ELF-1 (cell line): ENCODE measurements around the gene CDK5R2.

ENCODE experiments used
- DNase-seq: peaks from one replicate; pipeline ENCODE4 v3.0.0-alpha.2; 2016; ENCODE audit warnings: low read depth, low spot score

Gene CDK5R2

GRCh38 chr2:218961651-218962570 lies 2.4 kb downstream of the CDK5R2 start:
- peak; percentile 67 for DNase-seq

GRCh38 chr2:218962859-218963492 lies 3.5 kb downstream of the CDK5R2 start:
- DNase-seq: peak; percentile 99

GRCh38 chr2:218963601-218964000 lies 4.1 kb downstream of the CDK5R2 start:
- DNase-seq: no peak

DNA sequence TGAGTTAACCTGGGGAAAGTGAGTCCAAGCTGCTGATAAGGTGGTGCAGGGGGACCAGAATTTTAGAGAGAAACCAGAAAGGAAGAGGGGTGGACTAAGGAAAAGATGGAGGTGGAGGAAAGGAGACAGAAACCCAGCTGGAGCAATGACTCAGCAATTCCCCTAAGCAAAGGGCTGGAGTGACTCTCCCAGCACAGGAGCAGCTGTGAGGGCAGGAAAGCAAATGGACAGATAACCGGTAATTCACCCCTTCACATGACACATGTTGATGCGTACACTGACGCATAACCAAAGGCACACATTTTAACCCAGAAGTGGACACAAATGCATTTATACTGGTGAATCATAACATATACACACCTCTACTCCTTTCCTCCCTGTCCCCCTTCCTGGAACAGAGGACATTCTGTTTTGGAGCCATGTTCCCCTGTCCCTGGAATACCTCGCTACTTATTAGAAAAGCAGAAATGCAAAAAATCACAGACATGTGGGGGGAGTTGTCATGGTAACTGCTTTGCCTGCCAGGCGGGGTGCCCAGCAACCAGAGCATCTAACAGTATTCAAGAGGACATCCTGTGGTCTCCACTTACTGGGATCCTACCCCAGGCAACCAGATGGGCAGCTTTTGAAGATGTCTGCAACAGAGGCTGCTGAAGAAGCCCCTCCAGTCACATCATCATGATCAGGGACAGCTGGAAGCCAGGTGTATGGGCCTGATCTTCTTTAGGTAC lies 4.7 kb downstream of the CDK5R2 start:
- peak; percentile 45 for DNase-seq

DNA sequence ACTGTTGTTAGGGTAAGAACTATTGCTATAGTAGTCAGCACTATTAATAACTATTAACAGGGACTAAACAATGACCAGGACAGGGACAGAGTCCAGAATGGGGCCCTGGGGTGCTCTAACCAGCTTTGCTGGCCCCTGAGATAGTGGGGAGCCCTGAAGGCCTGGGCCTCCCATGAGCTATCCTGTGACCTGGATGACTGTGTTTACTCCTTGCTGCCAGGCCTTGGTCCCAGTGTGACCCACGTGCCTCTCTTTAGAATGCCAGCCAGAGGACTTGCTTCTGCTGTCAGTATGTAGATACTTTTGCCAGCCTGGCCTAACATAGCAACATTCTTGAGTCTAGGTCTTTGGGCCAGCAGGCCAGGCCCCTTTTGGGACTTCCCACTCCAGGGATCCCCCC lies 11.4 kb downstream of the CDK5R2 start:
- DNase-seq: no peak

DNA sequence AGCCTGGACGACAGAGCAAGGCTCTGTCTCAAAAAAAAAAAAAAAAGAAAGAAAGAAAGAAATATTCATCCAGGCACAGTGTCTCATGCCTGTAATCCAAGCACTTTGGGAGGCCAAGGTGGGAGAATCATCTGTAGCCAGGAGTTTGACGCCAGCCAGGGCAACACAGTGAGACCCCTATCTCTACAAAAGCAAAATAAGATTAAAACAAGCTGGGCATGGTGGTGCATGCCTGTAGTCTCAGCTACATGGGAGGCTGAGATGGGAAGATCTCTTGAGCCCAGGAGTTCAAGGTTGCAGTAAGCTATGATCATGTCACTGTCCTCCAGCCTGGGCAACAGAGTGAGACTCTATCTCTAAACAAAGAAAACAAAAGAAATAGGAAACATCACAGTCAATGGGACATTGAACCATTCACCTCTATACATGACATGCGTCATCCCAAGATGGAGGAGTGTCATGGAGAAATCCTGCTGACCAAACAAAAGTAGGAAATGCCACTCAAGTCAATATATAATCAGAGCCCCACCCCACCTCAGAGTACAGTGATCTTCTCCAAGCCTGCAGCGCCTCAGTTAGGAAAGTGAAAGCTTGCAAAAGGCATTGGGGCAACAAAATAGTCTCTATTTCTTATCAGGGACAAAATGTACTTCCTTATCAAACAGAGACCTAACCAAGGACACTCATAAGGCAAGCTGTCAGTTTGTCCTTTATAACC lies 15.8 kb downstream of the CDK5R2 start:
- no peak for DNase-seq

DNA sequence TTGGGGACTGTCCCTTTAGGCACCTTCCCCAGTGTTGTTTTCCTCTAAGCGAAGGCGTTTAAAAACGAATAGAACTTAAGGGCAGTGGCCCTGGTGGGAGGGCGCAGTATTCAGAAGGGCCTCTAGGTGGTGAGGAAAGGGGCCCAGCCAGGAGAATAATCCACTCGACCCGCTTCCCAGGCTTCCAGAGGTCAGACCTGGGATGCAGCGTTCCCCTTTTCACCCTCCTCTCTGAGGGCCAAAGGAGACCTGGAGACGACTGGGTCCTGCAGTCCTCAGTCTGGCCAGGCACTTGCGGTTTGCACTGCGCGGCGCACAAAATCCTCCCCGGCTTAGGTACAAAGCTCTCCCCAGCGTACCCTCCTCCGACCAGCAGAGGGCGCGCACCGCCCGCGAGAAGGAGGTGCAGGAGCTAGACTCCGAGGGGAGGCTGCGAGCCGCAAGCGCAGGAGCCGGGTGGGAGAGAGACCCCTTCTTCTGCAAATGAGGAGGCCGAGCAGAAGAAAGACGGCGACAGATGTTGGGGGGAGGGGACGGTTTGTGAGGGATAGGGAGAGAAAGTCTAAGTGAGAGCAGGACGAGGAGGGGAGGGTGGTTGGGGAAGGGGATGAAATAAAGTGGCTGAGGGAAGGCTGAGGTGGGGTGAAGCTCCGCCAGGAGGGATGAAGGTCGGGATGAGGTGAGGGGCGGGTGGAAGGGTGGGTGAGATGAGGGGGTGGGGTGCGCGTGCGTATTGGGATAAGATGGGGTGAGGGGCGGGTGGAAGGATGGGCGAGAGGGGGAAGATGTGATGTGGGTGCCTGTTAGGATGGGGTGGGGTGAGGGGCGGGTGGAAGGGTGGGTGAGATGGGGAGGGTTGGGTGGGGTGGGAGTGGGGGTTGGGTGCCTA lies 20.6 kb downstream of the CDK5R2 start:
- peak; percentile 95 for DNase-seq

DNA sequence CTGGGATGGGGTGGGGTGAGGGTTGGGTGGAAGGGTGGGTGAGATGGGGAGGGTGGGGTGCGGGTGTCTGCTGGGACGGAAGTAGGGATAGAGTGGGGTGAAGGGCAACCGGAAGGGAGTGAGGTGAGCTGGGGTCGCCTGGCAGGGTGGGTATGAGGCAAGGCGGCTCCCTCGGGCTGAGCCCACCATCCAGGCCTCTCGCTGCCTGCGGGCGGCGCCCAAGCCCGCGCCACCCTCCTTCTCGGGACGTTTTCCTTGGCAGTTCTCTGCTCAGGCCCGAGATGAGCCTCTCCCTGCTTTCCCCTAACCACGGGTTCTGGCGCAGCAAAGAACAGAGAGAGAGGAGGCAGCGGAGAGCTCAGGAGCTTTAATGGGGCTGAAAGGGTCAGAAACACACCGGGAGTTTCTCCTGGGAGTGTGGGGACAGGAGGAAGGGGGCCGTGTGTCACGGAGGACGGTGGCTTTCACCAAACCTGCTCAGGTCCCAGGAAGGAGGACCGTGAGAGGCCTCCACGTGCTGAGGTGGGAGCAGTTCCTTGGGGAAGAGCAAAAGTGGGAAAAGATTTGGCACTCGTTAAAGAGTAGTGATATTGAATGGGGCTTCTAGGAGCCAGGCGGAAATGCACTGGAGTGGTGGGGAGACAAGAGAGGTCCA lies 21.4 kb downstream of the CDK5R2 start:
- DNase-seq: no peak

GRCh38 chr2:218981390-218981880 lies 22.0 kb downstream of the CDK5R2 start:
- peak; percentile 52 for DNase-seq

- DNase-seq: peak; percentile 38
These were observed 22.6 kb downstream of the CDK5R2 start for GRCh38 chr2:218981881-218982585.

DNA sequence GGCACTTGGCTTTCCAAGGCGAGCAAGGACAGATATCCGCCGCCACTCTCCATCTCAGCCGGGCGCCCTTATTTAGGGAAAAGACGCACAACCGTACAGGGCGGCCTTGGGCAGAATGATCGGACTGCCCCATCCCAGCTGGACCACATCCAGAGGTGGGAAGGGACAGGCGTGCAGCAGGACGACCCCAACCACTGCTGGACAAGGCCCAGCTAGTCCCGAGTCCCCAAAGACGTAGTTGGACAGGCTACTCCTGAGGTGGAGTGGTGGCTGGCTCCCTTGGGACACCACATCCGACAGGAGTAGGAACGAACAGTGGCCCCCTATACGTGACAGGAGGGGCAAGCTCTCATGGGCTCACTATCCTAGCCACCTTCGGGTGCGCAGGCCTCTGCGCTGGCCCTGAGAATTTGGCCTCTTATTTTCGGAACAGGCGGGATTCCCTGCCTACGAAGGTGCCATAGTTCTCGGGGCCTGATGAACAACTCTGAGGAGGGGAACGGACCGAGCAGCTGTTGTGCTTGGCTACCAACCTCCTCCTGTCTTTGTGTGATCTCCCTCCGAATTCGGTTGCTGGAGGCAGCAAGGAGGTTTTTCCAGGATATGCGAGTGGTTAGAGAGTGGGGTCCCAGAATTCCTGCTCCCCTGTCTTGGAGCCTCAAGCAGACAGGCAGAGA lies 23.3 kb downstream of the CDK5R2 start:
- no peak for DNase-seq

DNA sequence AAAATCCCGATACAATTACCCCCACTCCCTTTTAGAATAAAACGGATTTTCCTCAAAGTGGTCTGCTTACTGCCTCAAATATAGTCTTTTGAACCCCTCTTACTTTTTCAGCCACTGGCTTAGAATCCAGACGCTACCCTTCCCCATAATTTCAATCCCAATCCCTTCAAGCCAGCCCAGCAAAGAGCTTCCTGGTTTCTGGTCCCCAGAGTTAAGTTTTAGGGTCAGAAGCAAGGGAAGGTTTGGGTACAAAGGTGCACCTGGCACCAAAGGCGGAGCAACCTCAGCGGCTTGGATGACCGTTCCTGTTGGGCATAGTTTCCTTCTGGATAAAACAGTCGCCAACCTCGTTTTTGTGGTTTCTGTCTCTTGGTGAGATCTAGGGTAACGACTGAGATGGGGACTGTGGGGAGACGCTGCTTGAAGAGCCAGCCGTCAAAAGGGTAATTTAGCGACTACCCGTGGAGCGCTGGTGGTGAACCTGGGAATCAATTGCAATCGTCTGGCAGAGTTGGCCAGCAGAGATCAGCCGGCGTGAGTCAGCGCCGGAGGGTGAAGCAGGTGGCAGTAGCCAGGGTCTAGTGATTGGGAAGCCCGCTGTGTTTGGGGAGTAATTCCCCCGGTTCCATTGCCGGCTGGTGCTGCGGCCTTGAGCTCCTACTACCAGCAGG lies 23.9 kb downstream of the CDK5R2 start:
- DNase-seq: peak; percentile 36

DNA sequence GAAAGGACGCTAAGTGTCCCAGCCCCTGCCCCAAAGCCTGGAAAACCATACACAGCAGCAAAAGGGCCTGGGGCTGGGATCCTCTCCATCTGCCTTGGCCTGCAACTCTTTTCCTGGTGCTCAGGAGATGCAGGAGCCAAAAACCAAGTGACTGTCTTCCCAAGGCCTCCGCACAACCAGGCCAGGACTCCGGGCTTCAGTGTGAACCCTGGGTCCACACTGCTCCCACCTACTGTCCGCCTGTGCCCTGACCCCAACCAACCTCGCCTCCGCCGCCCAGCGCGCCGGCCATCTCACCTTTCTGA lies 24.4 kb downstream of the CDK5R2 start:
- DNase-seq: no peak

DNA sequence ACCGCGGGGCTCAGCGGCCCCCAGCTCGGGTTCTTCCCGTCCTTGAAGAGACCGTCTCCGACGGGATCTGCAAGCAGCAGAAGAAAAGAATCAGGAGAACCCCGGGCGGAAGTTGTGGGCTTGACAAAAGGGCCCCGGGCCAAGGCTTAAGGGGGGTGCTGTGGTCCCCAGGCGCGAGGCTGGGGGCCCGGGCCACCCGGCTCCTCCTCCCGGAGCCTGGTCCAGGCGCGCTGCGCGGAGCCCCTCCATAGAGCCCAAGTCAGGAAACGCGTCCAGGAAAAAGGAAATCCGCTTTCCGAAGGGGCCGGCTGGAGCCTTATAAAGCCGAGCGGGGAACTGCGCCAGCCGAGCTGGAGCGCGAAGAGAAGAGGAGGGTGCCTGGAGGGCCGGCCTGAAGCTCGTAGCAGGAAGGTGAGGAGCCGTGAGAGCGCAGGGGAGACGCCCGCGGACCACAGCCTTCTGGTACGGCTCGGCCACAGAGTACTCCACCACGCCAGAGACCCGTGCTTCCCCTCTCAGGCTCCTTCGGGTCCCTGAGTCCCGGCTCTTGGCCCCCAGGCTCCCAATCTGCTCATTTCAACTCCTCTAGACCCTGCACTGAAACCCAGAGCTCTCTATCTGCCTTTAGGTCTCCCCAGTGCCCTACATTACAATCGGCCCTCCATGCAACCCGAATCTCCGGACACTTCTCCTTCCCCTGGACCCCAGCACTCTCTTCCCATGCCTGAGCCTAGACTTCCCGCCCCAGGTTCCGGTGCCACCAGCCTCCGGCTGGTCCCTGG lies 25.0 kb downstream of the CDK5R2 start:
- peak; percentile 50 for DNase-seq

- DNase-seq: no peak
These were observed 25.5 kb downstream of the CDK5R2 start, which contains the start of gene FEV for GRCh38 chr2:218985021-218985324. TSS of gene FEV (minus strand) at chr2:218985184. CDS start at chr2:218985075, 109 bp downstream.

DNA sequence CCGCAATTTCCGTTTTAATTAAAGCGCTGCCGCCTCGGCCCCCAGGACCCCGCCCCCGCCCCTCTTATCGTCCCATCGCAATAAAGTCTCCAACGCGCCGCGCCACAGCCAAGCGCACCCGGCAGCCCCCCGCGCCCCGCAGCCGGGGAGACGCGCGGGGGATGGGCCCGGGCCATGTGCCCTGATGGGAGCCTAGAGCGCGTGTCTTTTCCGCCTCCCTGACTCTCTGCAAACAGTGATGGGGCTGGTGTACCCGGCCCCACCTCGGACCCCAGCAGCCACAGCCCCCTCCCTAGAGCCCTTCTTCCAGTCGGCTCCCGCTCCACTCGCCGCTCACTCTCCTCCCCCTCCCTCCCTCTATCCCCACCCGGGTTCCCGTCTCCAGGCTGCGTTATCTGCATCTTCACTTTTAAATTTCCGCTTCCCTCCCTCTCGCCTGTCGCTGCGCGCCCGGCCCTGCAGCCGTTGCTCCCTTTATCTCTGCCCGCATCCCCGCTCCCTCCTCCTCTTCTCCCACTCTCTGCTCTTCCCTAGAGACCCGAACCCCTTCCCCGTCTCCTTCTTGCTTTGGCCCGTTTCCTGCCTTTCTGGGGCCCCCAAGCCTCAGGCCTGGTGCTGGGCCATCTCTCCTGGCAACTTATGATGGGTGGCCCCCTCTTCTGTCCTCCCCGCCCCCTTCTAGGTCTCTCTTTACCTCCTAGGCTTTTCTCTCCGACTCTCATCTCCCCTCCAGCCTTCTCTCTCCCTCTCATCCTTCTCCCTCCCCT lies 26.0 kb downstream of the CDK5R2 start:
- DNase-seq: no peak
